ENCODE data around the gene WLS.
"Not testable (repeated sequence)": the region's sequence is repeated elsewhere in the genome, so short reads cannot be mapped to it uniquely, and the experiment has no call there.

Gene WLS

DNA sequence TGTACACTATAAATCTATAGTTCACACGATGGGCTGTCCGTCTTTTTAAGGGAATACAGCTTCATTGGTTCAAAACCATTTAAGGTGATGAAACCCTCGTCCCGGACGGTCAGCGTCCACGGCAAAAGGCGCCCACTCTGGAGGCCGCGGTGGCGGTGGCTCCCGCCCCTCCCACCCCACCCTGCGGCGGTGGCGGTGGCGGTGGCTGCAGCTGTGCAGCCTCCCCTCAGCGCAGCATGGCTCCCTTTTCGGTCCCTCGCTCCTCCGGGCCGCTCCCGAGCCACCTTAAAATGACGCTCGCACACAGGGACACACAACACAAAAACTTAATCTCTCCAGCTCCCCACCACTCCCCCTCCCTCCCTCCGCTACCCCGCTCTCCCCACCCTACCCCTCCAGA is 69.1 kb downstream of the WLS start:
- no peak for DNase-seq

DNA sequence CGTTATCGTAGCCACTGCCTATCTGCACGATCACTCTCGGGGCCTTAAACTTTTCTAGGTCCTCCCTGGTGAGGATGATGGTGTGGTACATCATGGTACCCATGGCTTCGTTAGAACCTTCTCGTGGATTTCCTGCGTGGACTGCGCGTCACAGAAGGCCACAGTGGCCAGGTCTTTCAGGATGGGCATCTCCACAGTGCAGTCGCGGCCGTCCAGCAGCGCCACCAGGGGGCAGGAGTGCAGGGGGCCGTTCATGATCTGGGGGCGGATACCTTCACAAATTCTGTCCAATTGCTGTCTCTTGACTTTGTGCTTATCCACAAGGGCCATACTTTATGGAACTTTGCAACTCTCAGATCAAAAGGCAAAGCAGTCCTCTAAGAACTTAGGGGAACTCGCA is 69.6 kb downstream of the WLS start:
- DNase-seq: no peak

DNA sequence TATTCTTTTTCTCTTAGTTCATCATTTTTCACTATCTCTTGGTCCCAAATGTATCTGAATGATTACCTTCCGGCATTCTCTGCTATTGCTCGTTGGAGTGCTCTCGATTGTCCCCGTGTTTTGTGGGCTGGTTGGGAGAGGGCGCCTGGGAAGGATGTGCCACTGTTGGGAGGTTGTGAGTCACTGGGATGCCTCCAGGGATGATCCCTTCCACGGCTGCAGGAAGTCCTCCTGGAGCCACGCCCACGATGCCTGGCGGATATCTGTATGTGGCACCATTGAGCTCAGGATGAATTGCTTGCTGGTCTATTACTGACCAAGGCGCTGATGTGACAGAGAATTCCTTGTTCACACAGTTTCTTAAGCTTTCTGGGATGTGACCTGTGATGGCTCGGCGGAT is 70.7 kb downstream of the WLS start:
- not testable (repeated sequence) for DNase-seq

- not testable (repeated sequence) for DNase-seq
Measured at GRCh38 chr1:68160935-68161334, 71.4 kb downstream of the WLS start.

DNA sequence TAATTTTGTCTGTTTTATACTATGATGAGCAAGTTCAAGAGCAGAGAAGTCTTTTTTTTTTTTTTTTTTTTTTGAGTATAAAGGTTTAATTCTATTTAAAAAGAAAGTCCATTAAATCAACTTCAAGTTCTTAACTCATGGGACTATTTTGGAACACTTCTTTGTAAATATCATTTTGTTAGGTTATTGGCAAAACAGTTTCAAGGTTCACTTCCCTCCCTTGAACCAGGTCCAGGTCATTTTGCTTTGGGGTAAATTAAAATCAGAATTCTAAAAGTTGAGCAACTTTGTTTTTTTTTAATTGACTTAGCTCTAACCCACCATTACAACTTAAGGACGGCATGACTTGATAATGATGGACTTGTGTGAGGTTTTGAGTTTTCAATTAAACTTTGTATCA is 72.3 kb downstream of the WLS start:
- no peak for DNase-seq

GRCh38 chr1:68158837-68159236 is 73.5 kb downstream of the WLS start:
- no peak for DNase-seq

- DNase-seq: no peak
Measured at GRCh38 chr1:68157416-68157815, 74.9 kb downstream of the WLS start.

DNA sequence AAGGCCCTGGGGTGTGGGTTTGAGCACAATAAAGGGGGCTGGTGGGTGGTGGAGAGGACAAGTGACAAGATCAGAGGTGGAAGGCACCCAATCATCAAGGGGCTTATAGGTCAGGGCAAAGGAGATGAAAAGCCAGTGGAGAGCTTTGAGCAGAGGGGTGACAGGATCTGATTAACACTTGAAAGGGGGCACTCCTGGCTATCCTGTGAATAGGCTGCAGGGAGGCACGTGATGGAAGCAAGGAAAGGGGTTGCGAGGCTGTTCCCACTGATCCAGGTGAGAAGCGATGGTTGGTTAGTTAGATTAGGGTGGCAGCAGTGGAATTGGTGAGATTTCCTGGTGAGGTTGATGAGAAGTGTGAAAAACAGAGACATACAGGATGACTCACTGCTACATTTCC is 80.6 kb downstream of the WLS start:
- no peak for DNase-seq

DNA sequence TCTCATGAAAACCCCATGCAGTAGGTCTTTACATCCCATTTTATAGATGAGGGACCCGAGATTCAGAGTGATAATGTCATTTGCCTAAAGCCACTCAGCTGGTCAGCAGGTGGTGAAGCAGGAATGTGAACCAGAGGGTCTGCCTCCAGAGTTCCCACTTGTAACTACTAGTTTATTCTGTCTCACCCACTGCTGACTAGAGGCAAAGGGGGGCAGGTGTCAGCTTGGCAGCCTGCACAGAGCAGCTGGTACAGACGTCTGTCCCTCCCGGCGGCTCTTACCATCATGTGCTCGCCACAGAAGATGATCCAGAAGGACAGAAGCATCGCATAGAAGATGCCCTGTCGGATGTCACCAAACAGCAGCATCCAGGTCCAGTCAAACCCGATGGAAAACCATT is 82.4 kb downstream of the WLS start:
- DNase-seq: no peak

GRCh38 chr1:68149110-68149798 is 83.1 kb downstream of the WLS start:
- DNase-seq: no peak

- no peak for DNase-seq
Measured at GRCh38 chr1:68148631-68149030, 83.7 kb downstream of the WLS start.

GRCh38 chr1:68147534-68148171 is 84.7 kb downstream of the WLS start:
- no peak for DNase-seq

GRCh38 chr1:68145418-68146126 is 86.8 kb downstream of the WLS start:
- DNase-seq: no peak

- no peak for DNase-seq
Measured at GRCh38 chr1:68144856-68145255, 87.5 kb downstream of the WLS start.

DNA sequence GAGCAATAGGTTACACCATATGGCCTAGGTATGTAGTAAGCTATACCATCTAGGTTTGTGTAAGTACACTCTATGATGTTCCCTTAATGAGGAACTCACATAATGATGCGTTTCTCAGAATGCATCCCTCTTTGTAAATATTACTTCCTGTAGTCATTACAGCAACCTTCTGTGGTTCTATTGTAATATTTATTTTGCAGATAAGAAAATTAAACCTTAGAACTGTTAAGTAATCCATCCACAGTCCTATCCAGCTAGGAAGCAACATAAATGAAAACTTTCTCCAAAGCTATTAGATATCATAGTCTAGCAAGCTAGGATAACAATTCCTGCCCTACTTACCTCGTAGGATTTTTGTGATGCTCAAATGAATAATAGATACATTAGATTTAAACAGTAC is 88.7 kb downstream of the WLS start:
- DNase-seq: no peak

DNA sequence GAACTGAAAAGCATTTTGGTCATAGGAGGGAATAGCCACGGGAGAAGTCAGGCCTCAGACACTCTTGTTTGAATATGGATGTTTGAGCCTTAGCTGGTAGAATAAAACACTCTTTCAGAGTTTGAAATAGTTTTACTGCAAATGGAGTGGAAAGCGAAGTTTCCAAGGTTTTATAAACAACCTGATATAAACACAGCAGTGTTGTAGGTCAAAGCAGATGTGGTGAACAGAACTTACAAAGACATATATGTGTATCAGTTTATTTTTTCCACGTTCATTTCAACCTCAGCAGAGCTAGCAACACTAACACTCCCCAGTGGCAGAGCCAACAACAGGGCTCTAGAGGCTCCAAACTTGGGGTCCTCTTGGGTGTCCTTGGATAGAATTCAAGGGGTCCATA is 89.9 kb downstream of the WLS start:
- DNase-seq: no peak

DNA sequence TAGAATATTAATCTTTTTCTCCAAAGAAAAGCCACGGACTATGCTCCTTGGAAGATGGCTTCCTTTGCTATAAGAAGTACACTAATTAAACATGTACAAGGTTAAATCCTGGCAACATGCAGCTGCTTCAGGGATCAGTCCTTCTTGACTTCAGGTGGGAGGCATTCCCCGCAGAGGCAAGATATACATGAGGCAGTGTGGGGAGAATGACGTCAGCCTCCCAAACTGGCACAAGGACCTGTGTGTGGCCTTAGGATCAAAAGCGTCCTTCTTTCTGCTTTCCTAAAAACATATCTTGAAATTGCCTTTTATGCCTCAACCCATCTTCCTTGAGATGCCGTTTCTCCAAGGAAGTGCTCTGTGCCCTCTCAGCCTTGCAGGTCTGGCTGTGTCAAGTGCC is 90.3 kb downstream of the WLS start:
- no peak for DNase-seq

GRCh38 chr1:68141071-68142021 is 91.0 kb downstream of the WLS start:
- no peak for DNase-seq

DNA sequence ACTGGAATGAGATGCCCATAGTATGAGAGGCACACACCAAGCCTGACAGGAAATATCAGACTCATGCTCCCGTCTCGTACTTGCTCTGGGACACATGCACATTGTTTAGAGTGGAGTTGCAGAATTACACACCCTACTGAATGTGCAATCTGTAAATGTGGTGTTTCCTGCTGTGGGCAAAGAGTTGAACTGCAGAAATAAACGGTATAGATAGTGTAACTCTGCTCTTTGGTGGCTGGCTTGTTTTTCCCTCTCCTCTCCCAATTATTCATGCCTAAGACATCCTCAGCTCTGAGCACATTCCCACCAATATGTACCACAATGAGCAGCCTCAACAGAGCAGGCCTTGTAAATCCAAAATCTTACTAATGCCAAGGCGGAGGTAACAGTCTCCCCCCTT is 91.8 kb downstream of the WLS start:
- no peak for DNase-seq

DNA sequence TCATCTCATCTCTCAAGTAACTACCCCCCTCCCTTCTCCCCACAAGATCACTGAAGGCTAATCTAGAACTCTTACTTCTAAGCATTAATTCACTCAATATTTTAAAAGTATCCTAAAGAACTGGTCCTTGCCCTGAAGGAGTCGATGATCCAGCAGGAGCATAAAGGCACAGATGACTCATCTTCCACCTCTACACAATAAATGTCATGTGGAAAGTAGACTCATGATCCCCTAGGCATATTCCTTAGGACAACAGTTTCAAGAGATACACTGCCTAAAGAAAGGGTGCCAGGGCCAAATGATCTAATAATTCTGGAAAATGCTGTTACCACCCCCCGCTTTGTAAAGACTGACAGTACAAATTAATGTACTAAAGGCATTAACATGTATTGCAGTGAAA is 96.1 kb downstream of the WLS start:
- no peak for DNase-seq

DNA sequence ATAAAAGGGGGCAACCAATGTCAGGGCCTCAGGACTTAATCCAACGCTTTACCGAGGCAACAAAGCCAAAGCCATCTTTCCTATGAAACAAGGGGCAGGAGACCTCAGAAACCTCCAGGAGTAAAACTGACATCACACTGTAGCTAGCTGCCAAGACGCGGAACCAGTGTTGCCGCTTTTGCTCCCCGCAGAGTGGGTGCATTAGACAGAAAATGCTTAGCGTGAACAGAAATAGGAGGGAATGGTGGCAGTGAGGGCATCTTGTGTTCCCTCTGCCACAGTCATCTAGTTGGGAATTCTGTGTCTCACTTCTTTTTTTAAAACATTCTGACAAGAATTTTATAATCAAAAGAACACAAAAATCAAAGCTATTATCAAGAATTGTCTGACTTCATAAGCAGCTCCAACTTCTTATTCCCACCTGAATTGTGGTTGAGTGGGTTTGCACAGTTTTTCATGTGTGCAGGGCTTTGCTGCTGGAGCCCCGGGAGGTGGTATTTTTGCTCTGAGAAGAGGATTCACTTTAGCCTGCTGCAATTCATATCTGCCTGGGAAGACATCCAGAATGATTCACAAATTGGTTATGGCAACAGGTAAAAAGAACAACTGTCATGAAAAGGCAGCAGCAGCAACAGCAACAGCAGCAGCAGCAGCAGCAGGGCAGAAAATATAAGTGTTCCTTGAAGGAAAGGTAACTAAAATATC is 99.7 kb downstream of the WLS start:
- DNase-seq: no peak

DNA sequence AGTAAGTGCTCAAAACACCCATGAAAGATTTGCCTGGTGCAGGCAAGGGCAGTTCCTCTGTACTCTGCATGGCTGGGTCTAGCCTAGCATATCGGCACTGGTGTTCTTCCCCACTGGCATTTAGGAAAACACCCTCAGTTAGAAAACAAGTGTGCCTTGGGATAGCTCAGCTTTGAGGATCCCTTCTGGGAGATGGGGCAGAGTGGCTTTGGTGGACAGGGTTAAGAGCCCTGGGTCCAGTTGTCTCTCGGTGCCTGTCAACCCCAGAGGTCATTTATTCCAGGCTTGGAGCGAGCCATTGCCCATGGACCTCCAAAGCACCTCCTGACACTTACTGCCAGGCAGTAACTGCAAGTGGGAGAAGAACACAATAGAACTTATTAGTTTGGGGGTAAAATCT is 101.1 kb downstream of the WLS start:
- DNase-seq: no peak

All from NCI-H2081 (cell line).